GM12892 (cell line): ENCODE data around the gene NRCAM.

Experiments
- POLR2A ChIP-seq: IDR thresholded peaks from 2 replicates; pipeline ENCODE4 v1.6.1; 2011; ENCODE audit warnings: low read depth, low read length, control low read depth
- POLR2AphosphoS5 ChIP-seq: IDR thresholded peaks from 2 replicates; pipeline ENCODE4 v1.6.1; 2011; ENCODE audit warnings: low read depth, low read length, control low read depth
- TAF1 ChIP-seq: IDR thresholded peaks from 2 replicates; pipeline ENCODE4 v1.6.1; 2011; ENCODE audit warnings: low read depth, mild to moderate bottlenecking, control low read depth, low read length, borderline replicate concordance

DNA sequence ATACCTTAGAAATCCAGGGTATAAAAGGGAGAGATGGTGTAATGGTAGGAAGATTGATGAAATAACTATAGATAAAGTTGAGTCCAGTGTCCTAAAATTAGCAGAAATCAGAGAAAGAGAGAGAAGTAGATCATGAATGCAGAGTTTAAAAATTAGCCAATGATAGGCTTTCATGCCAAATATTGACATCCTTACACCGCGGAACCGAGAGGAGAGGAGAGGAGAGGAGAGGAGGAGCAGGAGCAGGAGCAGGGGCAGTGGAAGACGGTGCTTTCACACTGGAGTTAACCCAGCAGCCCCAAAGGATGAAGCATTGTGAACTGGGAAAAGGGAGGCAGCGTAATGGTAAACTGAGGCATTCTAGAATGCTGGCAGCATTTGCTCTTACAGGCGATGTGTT lies 291.9 kb downstream of the NRCAM start:
- TF ChIP-seq POLR2A, result no peak
- TF ChIP-seq POLR2AphosphoS5, result no peak
- TF ChIP-seq TAF1, result no peak
